Activated T-cell treated with anti-CD3 and anti-CD28 coated beads for 1 hour (primary cell): ENCODE data around the gene GGA1.

Experiments
- DNase-seq: peaks from one replicate; pipeline ENCODE4 v3.0.0-alpha.2; 2020; ENCODE audit warnings: low read depth

Gene GGA1, protein sequence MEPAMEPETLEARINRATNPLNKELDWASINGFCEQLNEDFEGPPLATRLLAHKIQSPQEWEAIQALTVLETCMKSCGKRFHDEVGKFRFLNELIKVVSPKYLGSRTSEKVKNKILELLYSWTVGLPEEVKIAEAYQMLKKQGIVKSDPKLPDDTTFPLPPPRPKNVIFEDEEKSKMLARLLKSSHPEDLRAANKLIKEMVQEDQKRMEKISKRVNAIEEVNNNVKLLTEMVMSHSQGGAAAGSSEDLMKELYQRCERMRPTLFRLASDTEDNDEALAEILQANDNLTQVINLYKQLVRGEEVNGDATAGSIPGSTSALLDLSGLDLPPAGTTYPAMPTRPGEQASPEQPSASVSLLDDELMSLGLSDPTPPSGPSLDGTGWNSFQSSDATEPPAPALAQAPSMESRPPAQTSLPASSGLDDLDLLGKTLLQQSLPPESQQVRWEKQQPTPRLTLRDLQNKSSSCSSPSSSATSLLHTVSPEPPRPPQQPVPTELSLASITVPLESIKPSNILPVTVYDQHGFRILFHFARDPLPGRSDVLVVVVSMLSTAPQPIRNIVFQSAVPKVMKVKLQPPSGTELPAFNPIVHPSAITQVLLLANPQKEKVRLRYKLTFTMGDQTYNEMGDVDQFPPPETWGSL

GRCh38 chr22:37608477-37609239 lies at the start of gene GGA1:
Gene GGA1, plus strand, starts transcription at chr22:37608834. Its CDS starts 27 bp downstream, at chr22:37608861.
- peak; percentile 94 for DNase-seq

GRCh38 chr22:37559521-37559900 lies 49.1 kb upstream of the GGA1 start:
- DNase-seq: no peak

GRCh38 chr22:37559901-37560607 lies 48.6 kb upstream of the GGA1 start, which contains the start of gene CDC42EP1:
Gene CDC42EP1, plus strand, starts transcription at chr22:37560480. Its CDS starts 5,870 bp downstream, at chr22:37566350.
- no peak for DNase-seq

- DNase-seq: no peak
These were observed 47.9 kb upstream of the GGA1 start for GRCh38 chr22:37560608-37561211.

- DNase-seq: peak; percentile 77
These were observed 47.2 kb upstream of the GGA1 start for GRCh38 chr22:37561212-37562048.

- no peak for DNase-seq
These were observed 46.4 kb upstream of the GGA1 start for GRCh38 chr22:37562049-37562875.

- no peak for DNase-seq
These were observed 45.2 kb upstream of the GGA1 start for GRCh38 chr22:37563153-37564081.

GRCh38 chr22:37564111-37564711 lies 44.4 kb upstream of the GGA1 start:
- DNase-seq: no peak

DNA sequence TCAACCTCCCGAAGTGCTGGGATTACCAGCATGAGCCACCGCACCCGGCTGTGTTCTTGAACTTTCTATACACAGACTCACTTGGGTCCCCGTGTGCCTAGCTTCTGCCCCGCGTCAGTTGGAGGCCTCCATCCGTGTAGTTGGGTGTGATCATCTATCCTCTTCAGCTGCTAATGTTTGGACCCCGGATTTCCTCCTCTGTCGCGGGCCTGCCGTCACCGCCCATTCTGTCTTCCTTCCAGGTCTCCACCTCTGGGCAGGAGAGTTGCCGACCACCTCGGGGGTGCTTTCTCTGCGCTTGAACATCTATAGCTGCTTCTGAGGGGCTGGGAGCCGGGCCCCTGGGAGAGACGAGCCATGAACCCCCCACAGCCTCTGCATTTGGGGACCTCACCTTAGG lies 42.8 kb upstream of the GGA1 start:
- DNase-seq: no peak

DNA sequence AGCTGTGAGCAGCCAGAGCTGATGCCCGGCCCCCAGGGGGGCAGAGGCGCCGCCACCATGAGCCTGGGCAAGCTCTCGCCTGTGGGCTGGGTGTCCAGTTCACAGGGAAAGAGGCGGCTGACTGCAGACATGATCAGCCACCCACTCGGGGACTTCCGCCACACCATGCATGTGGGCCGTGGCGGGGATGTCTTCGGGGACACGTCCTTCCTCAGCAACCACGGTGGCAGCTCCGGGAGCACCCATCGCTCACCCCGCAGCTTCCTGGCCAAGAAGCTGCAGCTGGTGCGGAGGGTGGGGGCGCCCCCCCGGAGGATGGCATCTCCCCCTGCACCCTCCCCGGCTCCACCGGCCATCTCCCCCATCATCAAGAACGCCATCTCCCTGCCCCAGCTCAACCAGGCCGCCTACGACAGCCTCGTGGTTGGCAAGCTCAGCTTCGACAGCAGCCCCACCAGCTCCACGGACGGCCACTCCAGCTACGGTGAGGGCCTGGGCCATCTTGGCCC lies 42.3 kb upstream of the GGA1 start:
- peak; percentile 26 for DNase-seq

DNA sequence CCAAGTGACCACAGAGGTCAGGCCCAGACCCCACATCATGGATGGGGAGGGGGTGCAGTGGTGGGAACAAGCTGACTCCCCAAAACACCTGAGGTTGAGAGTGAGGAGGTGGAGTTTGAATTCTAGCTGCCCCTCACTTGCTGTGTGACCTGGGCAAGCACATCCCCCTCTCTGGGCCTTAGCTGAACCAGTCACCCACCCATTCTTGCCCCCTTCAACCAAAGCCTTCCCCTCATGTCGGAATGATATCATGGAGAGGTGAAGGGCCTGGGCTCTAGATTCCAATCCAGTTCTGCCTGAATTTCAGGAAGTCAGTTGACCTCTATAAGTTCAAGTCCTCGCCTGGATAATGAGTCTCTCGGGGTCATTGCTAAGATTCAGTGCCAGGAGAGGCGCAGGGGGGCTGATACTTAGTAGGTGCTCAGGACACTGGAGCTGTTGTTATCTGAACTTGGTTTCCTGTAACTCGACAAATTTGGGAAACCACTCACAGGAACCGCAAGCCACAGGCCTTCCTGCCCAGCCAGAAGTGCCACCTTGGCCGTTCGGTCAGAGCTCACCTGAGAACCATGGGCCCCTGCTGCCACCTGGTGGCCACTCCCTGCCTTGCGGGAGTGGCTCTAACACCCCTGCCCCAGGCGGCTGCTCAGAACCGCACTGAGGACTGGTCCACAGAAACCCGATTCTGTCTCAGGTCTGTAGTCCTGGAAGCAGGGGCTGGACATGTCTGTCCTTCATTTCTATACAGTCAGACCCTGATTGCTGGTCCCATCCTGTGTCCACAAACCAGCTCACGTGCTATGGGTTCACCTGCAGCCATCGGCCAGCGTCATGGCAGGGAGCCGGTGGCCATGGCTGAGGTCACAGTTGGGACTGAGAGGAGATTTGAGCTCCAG lies 41.5 kb upstream of the GGA1 start:
- peak; percentile 92 for DNase-seq

GRCh38 chr22:37568012-37568411 lies 40.6 kb upstream of the GGA1 start:
- DNase-seq: no peak

- no peak for DNase-seq
These were observed 40.1 kb upstream of the GGA1 start for GRCh38 chr22:37568448-37569008.

DNA sequence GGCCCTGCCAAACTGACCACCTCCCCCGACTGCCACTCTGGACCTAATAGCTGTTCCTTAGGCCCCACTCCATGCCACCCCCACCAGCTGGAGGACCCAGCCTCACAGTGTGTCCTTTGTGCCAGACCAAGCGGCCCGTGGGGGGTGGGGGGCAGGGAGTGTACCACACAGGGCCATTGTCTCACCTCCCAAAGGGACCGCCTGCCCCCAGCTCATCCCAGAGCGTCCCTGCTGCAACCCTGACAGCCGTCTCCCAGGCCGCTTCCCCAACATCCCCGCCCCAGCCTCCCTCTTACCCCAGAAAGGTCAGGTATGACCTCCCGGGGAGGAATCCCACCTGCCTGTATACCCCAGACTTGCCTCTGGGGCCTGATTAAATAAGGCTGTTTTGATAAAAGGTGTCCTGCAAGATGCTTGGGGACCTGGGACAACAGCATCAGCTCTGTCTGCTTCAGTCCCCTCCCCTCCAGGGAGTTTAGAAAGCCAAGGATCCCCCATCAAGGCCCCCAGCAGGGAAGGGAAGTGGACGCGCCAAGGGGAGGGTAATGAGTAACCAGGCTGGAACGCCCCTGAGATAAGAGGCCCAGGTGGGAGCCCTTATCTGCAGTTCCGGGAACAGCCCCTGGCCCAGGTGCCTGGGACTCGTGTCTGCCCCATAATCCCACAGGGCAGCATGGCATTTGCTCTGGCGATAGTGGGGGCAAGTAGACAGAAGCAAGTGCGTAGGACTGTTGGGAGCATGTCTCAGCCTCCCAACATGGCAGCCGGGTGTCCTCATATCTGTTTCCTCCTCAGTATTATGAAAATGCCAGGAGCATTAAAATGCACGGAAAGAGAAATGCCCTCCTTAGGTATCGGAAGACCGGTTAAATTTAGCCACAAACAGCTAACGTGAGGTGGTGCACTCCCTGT lies 39.4 kb upstream of the GGA1 start:
- DNase-seq: no peak

DNA sequence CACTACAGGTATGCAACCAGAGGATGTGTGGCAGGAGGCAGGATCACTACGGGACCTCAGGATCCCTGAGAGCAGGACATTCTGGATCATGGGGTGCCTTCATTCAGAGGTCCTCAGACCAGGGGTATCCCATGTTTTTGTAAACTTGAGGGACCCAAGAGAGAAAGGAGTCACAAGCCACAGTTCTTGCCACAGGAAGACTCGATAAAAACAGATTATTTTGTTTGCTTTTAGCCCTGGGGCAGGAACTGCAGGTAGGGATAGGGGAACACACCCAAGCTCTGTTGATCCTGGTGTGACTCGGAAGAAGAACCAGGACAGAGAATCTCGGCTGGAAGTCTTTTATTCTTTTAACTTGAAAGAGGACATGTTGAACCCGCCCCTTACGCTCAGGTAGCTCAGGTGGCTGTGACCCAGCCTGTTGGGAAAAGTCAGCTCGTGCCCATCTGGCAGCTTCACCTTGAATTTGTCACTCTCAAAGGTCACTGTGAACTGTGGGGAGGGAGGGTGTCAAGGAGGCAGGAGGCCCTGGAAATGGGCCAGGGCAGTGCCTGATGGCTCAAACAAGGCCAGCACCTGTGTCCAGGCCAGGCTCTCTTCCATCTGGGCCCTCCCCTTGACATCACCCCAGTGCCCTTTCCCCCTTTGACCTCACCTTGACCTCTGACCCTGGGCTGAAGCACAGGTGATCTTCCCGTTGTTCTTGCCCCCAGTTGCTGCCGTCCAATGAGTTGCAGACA lies 38.5 kb upstream of the GGA1 start:
- no peak for DNase-seq
